Activated CD4-positive, CD25-positive, alpha-beta regulatory T cell treated with anti-CD3 and anti-CD28 coated beads, Interleukin-2, amount 50 U/mL, for 72 hours (primary cell): ENCODE measurements around the gene SDHA.
"Not testable (repeated sequence)": the region's sequence is repeated elsewhere in the genome, so short reads cannot be mapped to it uniquely, and the experiment has no call there.

Source experiments
- DNase-seq: peaks from one replicate; pipeline ENCODE4 v3.0.0; 2021

SDHA gene

GRCh38 chr5:223791-224190 lies 5.7 kb downstream of the SDHA start:
- no peak for DNase-seq

GRCh38 chr5:225334-225733 lies 7.2 kb downstream of the SDHA start:
- DNase-seq = no peak

DNA sequence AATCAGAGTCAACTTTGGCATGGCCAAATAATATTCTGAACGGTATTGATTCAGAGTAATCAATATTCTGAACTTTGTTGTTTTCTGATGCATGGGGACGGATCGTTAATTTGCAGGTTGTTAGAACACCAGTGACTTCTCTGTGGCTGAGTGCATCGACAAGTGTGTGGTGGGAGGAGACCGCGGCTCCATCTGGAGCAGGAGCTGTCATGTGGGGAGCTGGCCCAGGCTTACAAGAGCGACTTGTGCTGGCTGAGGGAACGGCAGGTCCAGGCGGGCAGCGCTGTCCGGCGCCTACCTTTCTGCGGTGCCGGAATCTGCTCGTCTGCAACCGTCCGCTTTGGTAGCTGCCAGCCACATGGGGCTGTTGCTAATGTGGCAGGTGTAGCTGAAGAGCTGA lies 9.3 kb downstream of the SDHA start:
- not testable (repeated sequence) for DNase-seq

GRCh38 chr5:228886-229285 lies 10.8 kb downstream of the SDHA start:
- DNase-seq = no peak

GRCh38 chr5:230711-231110 lies 12.6 kb downstream of the SDHA start:
- DNase-seq = no peak

DNA sequence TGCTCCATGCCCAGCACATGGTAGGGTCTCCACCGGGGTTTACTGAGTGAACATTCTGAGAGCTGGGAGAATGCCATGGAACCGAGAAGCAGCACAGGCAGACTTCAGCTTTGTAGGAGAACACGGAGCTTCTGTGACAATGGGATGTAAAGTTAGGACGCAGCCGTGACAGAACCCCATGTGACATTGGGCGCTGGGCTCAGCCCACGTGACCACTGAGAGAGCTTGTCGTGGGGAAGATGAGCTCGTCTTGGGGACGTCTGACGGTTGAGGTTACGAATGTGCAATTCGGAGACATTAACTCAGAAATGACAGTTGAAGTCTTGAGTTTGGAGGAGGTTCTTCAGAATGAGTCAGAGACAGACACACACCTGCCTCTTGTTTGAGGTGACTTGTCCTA lies 13.5 kb downstream of the SDHA start:
- no peak for DNase-seq

DNA sequence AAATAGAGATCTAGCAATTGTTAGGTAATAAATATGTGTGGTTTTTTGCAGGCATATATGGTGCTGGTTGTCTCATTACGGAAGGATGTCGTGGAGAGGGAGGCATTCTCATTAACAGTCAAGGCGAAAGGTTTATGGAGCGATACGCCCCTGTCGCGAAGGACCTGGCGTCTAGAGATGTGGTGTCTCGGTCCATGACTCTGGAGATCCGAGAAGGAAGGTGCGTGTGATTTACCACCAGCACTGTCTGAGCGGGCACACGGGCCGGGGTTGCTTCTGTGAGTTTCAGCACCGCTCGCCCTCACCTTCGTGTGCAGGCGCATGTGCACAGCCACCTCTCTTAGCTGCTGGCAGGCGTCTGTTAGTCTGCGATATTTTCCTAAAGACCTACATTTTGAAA lies 15.3 kb downstream of the SDHA start:
- not testable (repeated sequence) for DNase-seq

DNA sequence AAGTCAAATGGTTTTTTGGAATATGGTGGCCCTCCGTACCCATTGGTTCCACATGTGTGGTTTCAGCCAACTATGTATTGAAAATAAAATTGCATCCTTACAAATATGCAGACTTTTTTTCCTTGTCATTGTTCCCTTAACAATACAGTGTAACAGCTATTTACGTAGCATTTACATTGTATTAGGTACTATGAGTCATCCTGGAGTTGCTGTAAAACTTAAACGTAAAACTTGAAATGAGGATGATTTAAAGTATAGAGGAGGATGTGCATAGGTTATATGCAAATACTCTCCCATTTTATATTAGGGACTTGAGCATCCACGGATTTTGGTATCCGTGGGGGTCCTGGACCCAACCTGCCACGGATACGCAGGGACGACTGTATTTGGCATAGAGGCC lies 16.3 kb downstream of the SDHA start:
- no peak for DNase-seq

DNA sequence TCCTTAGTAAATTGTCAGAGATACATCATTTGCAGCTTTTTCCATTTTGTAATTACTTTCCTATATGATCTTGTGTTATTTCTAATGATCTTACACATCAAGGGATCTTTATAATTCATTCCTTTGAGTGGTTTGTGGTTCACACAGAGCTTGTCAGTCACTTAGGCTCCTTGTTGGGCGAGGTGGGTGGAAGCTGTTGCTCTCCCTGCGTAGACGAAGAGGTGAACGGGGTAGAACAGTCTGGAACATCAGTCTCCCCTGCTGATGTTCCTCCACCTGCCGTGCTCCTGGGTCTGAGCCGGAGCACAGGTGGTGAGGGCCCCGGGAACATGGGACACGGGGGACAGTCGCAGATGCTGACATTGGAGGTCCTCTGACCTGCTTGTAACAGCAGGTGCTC lies 17.4 kb downstream of the SDHA start:
- not testable (repeated sequence) for DNase-seq

DNA sequence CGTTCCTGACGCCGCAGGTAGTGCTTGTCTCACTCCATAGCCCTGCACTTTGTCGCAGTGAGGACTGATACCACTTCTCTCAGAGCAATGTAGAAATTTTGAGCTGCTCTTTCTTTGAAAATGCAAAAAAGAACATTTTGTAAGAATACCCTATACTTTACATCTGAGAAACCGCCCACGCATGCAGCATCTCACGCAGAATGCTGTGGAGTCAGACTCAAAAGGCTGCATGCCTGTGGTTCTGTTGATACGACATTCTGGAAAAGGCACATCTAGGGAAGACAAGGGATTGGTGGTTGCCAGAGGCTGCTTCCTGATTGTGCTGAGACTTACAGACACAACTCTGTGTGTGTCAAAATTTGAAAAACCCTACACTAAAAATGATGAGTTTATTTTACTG lies 19.8 kb downstream of the SDHA start:
- not testable (repeated sequence) for DNase-seq

- DNase-seq = not testable (repeated sequence)
Measured at GRCh38 chr5:240550-240949, 22.4 kb downstream of the SDHA start.

DNA sequence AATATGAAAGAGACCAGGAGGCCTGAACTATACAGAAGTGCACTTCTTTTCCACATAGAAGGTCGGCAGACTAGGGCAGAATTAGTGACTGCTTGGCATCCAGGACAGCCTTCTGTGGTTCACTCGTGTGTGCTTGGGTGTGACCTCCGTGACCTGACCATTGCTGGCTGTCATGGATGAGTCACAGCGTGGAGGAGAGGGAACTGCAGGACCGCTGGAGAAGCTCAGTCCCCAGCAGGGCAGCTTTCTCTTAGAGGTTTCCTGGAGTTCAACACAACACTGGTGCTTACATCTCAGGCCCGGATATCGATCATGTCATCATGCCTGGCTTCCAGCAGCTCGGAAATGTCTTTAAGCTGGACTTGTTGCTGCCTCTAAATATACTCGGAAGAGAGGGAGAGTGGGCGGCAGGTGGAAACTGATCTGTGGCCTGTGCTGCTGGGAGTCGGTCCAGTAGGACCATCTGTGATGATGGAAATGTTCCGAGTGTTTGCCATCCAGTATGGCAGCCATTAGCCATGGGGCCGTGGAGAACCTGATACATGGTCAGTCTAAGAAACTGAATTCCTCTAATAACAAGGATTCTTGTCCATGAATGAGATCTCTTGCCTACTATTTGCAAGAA lies 23.0 kb downstream of the SDHA start:
- DNase-seq = not testable (repeated sequence)

DNA sequence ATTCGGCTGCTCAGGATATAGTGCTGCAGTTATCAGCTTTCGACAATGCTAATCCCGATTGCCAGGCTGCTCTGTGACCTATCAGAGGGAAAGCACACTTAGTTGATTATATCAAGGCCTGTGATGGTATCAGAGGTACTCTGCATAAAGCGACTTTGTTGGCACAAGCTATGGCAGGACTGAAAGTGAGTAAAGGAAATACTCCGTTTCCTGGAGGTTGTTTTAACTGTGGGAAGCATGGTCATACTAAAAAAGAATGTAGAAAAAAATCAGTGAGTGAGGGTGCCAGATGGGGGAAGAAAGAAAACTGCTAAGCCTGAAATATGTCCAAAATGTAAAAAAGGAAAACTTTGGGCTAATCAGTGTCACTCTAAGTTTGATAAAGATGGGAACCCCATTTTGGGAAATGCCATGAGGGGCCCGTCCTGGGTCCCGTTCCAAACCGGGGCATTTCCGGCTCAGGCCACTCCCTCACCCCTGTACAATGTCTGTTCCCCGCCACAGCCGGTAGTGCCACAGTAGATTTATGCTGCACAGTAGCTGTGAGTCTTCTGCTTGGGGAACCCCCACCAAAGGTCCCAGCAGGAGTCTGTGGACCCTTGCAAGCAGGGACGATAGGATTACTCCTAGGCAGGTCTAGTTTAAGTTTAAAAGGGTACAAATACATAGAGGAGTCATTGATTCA lies 25.7 kb downstream of the SDHA start:
- not testable (repeated sequence) for DNase-seq

- not testable (repeated sequence) for DNase-seq
Measured at GRCh38 chr5:245717-246116, 27.6 kb downstream of the SDHA start.

DNA sequence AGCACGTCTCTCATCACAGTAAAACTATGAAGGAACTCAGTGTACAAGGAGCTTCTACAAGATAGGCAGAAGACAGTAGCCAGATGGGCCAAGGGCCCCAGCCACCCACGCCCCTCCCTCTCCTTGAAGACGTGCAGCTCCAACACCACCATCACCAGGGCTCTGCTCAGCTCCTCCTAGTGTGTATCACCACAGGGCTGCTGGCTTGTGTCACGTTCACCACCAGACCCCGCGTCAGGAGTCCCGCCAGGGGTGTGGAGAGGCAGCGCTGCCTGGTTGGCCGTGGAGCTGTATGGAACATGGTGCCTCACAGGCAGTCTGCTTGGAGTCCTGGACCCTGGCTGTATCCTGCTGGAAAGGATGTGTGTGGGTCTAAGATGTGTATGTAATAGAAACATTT lies 32.3 kb downstream of the SDHA start:
- DNase-seq = not testable (repeated sequence)

GRCh38 chr5:251016-251415 lies 32.9 kb downstream of the SDHA start:
- not testable (repeated sequence) for DNase-seq

DNA sequence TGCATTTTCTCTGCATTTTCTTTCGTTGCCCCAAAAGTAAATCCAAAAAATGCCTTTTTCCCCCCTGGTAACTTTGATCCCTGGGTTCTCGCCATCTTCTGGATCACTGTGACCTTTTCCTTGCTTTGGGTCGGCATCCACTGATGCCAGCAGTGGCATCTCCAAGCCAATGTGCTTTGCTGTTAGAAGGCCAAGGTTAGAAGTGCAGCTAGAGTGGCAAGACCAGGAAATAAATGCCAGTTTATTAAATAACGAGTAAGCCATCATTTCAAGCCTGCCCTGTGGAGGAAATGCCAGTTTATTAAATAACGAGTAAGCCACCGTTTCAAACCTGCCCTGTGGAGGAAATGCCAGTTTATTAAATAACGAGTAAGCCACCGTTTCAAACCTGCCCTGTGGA lies 33.4 kb downstream of the SDHA start:
- not testable (repeated sequence) for DNase-seq

DNA sequence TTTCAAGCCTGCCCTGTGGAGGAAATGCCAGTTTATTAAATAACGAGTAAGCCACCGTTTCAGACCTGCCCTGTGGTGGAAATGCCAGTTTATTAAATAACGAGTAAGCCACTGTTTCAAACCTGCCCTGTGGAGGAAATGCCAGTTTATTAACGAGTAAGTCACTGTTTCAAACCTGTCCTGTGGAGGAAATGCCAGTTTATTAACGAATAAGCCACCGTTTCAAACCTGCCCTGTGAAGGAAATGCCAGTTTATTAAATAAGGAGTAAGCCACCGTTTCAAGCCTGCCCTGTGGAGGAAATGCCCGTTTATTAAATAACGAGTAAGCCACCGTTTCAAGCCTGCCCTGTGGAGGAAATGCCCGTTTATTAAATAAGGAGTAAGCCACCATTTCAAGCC lies 33.9 kb downstream of the SDHA start:
- DNase-seq = not testable (repeated sequence)

DNA sequence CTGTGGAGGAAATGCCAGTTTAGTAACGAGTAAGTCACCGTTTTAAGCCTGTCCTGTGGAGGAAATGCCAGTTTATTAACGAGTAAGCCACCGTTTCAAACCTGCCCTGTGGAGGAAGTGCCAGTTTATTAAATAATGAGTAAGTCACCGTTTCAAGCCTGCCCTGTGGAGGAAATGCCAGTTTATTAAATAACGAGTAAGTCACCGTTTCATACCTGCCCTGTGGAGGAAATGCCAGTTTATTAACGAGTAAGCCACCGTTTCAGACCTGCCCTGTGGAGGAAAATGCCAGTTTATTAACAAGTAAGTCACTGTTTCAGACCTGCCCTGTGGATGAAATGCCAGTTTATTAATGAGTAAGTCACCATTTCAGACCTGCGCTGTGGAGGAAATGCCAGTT lies 34.4 kb downstream of the SDHA start:
- DNase-seq = no peak

- DNase-seq = not testable (repeated sequence)
Measured at GRCh38 chr5:254322-254721, 36.2 kb downstream of the SDHA start.

GRCh38 chr5:255116-255515 lies 37.0 kb downstream of the SDHA start:
- DNase-seq = not testable (repeated sequence)

DNA sequence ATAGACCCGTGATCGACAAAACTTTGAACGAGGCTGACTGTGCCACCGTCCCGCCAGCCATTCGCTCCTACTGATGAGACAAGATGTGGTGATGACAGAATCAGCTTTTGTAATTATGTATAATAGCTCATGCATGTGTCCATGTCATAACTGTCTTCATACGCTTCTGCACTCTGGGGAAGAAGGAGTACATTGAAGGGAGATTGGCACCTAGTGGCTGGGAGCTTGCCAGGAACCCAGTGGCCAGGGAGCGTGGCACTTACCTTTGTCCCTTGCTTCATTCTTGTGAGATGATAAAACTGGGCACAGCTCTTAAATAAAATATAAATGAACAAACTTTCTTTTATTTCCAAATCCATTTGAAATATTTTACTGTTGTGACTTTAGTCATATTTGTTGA lies 38.2 kb downstream of the SDHA start:
- DNase-seq = not testable (repeated sequence)

- no peak for DNase-seq
Measured at GRCh38 chr5:257148-257547, 39.0 kb downstream of the SDHA start.

DNA sequence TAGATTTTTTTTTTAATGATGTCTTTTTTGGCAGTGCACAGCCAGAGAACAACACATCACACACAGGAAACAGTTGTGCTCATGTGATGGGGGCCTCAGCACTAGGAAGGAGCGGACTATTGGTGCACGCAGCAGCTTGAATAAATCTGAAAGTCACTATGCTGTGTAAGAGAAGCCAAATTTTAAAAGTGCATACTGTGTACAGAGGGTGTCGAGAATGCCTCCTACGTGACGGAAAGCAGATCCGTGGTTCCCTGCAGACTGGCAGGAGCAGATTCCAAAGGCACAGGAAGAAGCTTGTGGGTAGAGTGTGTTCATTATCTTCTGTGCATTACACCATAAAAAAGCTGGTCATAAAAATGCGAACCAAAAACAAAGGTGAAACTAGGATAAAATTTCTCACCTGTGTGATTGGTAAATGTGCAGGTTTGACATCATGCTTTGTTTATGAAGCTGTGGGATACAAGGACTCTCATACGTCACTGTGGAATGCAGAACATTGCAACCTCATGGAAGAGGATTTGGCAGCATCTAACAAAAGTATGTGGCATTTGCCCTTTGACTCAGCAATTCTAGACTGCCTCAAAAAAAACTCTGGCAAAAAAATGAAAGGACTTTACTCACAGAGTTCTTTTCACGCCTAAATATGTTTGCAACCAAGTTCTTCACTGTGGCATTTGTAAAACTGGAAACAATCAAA lies 45.3 kb downstream of the SDHA start:
- not testable (repeated sequence) for DNase-seq
